ENCODE measurements around the gene CDAN1. TPM values are rescaled to one million over a fixed set of nuclear protein-coding genes. Genes with fewer than 3 reads are reported as not detected.

The CDAN1 gene
- 8.5 and 8.7 TPM in 2 replicates for total RNA-seq

GRCh38 chr15:42736793-42737528 is at the start of gene CDAN1:
TSS of gene CDAN1 (minus strand) at chr15:42737128. CDS start at chr15:42737102, 26 bp downstream.

Other genes with a start within 250 kb of the CDAN1 start
- 58.6 and 65.7 TPM in 2 replicates for gene ZNF106, start 246.0 kb downstream of the CDAN1 start, total RNA-seq
- gene SNAP23, start 241.5 kb downstream of the CDAN1 start, total RNA-seq: 170 and 193 TPM in 2 replicates
- 21.9 and 25.8 TPM in 2 replicates for gene LRRC57, start 188.3 kb downstream of the CDAN1 start, total RNA-seq
- gene HAUS2, start 188.3 kb downstream of the CDAN1 start, total RNA-seq: 27.8 and 42.8 TPM in 2 replicates
- gene STARD9, start 161.5 kb downstream of the CDAN1 start, total RNA-seq: 20.3 and 27.1 TPM in 2 replicates
- gene TTBK2, start 183.7 kb upstream of the CDAN1 start, total RNA-seq: 11.7 and 14.7 TPM in 2 replicates